ENCODE measurements around the gene PILRA. TPM values are rescaled to one million over a fixed set of nuclear protein-coding genes. Genes with fewer than 3 reads are reported as not detected.

Gene PILRA
- total RNA-seq, 4 donors from 2014 or later: 2.5 to 10.7 (median 4.7) TPM

DNA sequence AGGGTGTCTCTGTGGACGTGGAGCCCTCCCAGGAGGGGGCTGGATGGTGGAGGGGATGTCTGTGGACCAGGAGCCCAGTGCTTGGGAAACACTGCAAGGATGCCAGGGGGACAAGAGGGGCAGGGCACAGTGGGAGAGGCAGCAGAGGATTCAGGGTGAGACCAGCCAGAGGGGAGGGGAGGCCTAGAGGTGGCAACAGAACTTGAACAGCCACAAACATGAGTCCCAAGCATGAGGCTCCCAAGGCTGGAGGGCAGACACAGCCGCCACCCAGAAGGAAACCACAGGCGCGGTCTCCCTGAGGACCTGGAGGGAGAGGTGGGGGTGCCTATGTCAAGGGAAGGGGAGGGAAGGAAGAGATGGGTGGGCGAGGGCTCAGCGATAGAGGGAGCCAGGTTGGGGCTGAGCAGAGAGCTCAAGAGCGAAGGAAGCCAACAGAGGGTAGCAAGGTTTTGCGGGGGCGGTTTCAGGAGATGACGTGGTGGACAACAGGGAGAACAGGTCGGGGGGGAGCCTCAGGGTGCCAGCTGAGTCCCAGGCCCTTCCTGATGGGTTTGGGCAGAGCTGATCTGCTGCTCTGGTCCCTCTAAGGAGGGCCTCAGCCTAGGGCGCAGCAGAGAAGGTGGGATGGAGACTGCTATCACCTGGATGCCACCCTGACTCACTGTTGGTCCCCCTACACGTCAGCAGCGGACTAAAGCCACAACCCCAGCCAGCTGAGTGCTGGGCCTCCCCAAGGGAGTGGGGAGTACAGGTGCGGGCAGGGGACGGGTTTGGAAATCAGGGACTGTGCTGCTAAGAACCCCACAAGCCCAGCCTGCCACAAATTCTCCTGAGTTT lies 6.7 kb upstream of the PILRA start:
- no peak for TF ChIP-seq POLR2AphosphoS5 (IDR thresholded peaks at IDR 0.05)
- TF ChIP-seq, protein P1, sequence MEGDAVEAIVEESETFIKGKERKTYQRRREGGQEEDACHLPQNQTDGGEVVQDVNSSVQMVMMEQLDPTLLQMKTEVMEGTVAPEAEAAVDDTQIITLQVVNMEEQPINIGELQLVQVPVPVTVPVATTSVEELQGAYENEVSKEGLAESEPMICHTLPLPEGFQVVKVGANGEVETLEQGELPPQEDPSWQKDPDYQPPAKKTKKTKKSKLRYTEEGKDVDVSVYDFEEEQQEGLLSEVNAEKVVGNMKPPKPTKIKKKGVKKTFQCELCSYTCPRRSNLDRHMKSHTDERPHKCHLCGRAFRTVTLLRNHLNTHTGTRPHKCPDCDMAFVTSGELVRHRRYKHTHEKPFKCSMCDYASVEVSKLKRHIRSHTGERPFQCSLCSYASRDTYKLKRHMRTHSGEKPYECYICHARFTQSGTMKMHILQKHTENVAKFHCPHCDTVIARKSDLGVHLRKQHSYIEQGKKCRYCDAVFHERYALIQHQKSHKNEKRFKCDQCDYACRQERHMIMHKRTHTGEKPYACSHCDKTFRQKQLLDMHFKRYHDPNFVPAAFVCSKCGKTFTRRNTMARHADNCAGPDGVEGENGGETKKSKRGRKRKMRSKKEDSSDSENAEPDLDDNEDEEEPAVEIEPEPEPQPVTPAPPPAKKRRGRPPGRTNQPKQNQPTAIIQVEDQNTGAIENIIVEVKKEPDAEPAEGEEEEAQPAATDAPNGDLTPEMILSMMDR (IDR thresholded peaks at IDR 0.05): no peak
- no peak for TF ChIP-seq POLR2A (IDR thresholded peaks at IDR 0.05)
- TF ChIP-seq EP300 (IDR thresholded peaks at IDR 0.05): no peak
- peaks cover 0 to 1% (median 0%) of the 10 kb centered on the region in 3 donors for H3K4me1 ChIP-seq
- H3K4me3 ChIP-seq: no peak overlapping the region
- no peaks in the 10 kb centered on the region for H3K27me3 ChIP-seq
- H3K27ac ChIP-seq: no peak overlapping the region
- H3K9me3 ChIP-seq: no peaks in the 10 kb centered on the region
- WGBS, 2 donors (ENCODE audit: low coverage in 1 of 2): 75 to 87% methylated on average over 6 to 9 of the region's 16 CpGs
- no peak for ATAC-seq
- peaks cover 0 to 63% of the 10 kb centered on the region in 2 donors for H3K36me3 ChIP-seq

DNA sequence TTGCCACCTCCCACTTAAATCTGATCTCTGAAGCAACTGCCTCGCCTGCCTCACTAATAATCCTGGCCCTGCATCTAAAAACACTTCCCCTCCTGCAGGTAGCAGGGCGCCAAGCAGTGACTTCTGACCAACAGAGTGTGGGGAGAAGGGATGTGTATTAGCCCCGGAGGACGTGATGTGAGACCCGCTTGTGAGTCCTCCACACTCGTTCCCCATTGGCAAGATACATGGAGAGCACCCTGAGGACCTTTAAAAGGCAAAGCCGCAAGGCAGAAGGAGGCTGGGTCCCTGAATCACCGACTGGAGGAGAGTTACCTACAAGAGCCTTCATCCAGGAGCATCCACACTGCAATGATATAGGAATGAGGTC lies 6.1 kb upstream of the PILRA start:
- no peak overlapping the region for H3K27ac ChIP-seq
- peaks cover 0 to 7% (median 0%) of the 10 kb centered on the region in 3 donors for H3K4me1 ChIP-seq
- no peaks in the 10 kb centered on the region for H3K9me3 ChIP-seq
- TF ChIP-seq EP300 (IDR thresholded peaks at IDR 0.05) (no peak), POLR2A (IDR thresholded peaks at IDR 0.05) (no peak)
- TF ChIP-seq, protein P1 (IDR thresholded peaks at IDR 0.05): no peak
- 92% methylated on average over 2 of the region's 8 CpGs; no CpG with 5 or more reads in 1 of the 2 donors for WGBS, 2 donors (ENCODE audit: low coverage in 1 of 2)
- H3K36me3 ChIP-seq: peaks cover 0 to 57% of the 10 kb centered on the region in 2 donors
- ATAC-seq: no peak
- no peak overlapping the region for H3K4me3 ChIP-seq
- no peaks in the 10 kb centered on the region for H3K27me3 ChIP-seq

DNA sequence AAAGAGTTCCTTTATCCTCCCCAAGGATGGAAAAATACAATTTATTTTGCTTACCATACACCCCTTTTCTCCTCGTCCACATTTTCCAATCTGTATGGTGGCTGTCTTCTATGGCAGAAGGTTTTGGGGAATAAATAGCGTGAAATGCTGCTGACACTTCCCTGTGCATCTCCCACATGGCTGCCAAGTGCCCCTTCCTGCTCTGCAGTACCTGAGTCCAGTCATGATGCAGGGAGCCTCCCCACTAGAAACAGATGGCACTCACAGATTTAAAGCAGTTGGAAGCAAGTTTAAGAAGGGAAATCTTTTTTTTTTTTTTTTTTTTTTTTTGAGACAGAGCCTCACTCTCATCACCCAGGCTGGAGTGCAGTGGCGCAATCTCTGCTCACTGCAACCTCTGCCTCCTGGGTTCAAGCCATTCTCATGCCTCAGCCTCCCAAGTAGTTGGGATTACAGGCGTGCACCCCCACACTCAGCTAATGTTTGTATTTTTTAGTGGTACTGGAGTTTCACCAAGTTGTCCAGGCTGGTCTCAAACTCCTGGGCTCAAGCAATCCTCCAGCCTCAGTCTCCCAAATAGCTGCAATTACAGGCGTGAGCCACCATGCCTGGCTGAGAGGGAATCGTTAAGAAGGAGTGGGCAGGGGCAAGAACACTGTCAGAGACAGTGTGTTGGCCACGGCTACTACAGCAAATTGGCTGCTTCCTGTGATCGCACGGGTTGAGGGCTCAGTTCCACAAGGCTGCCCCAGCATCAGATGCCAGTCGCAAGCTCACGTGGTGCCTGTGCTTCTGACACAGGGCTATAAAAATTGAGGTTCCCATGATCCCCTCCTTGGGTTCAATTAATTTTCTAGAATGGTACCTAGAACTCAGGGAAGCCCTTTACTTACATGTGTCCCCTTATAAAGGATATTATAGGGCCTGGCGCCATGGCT lies 5.3 kb upstream of the PILRA start:
- Histone ChIP-seq H3K27ac (peak overlapping the region in 2 of 4 donors; percentile 40 to 41), H3K9me3 (no peaks in the 10 kb centered on the region), H3K27me3 (no peaks in the 10 kb centered on the region), H3K4me1 (peaks cover 0 to 14% (median 5%) of the 10 kb centered on the region in 3 donors), H3K36me3 (peaks cover 0 to 50% of the 10 kb centered on the region in 2 donors), H3K4me3 (no peak overlapping the region)
- TF ChIP-seq, protein P1 (IDR thresholded peaks at IDR 0.05): no peak
- TF ChIP-seq POLR2AphosphoS5 (IDR thresholded peaks at IDR 0.05) (no peak), POLR2A (IDR thresholded peaks at IDR 0.05) (no peak), EP300 (IDR thresholded peaks at IDR 0.05) (no peak)
- WGBS, 2 donors (ENCODE audit: low coverage in 1 of 2): 78 to 86% methylated on average over 4 to 6 of the region's 12 CpGs
- no peak for ATAC-seq

DNA sequence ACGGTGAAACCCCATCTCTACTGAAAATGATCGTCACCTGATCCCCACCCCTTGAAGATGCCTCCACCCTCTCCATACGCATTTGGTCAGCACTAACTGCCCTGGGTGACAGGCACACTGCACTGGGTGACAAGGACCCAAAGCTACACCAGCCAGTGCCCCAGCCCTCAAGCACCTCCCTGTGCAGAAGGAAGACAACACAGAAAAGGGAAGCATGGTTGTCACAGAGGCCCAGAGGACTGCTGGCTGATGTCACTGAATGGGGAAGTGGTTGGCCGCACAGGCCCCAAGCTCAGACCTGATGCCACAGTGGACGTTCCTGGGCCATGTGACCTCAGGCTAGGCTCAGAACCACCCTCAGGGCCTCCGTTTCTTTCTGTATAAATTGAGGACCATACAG lies 4.2 kb upstream of the PILRA start:
- Histone ChIP-seq H3K9me3 (no peaks in the 10 kb centered on the region), H3K4me3 (no peak overlapping the region), H3K4me1 (peaks cover 0 to 22% (median 8%) of the 10 kb centered on the region in 3 donors), H3K27me3 (no peaks in the 10 kb centered on the region), H3K36me3 (peaks cover 0 to 38% of the 10 kb centered on the region in 2 donors), H3K27ac (peak overlapping the region in 3 of 4 donors; percentile 41 to 56 (median 44))
- ATAC-seq: peak; percentile 63
- no peak for TF ChIP-seq POLR2A (IDR thresholded peaks at IDR 0.05)
- TF ChIP-seq EP300 (IDR thresholded peaks at IDR 0.05): no peak
- TF ChIP-seq, protein P1 (IDR thresholded peaks at IDR 0.05): no peak
- no peak for TF ChIP-seq POLR2AphosphoS5 (IDR thresholded peaks at IDR 0.05)
- 52 to 58% methylated on average over 2 to 4 of the region's 6 CpGs for WGBS, 2 donors (ENCODE audit: low coverage in 1 of 2)

Data from gastroesophageal sphincter (tissue), 4 donors.